ENCODE results near the gene KIF21A.

The KIF21A gene

DNA sequence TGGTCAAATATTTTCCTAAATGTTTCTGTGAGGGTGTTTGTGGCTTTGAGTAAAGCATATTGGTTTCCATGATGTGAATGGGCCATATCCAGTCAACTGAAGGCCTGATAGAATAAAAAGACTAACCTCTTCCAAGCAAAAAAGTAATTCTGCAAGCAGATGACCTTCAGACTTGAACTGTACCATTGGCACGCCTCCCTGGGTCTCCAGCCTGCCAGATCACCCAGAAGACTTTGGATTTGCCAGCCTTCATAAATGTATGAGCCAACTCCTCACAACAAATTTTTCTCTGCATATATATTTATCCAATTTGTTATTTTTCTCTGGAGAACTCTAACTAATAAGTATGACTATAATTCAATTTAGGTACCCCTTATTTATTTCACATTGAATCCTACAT lies 190.3 kb downstream of the KIF21A start:
- Histone ChIP-seq H3K4me1 (ENCODE audit: control insufficient read depth, insufficient read depth, low read length) (no peaks in the 10 kb centered on the region), H3K9ac (ENCODE audit: low read length) (no peak overlapping the region), H3K9me3 (ENCODE audit: control insufficient read depth, low read length) (no peaks in the 10 kb centered on the region), H3K4me3 (ENCODE audit: low read length) (no peak overlapping the region), H3K27me3 (replicated peaks; ENCODE audit: control insufficient read depth, insufficient read depth, low read length) (no peaks in the 10 kb centered on the region), H3K36me3 (ENCODE audit: control insufficient read depth, insufficient read depth, low read length, severe bottlenecking) (no peaks in the 10 kb centered on the region)
- no peak for DNase-seq (ENCODE audit: low read depth)
